Fibroblast of the aortic adventitia (primary cell): ENCODE results near the gene RPS6KA2. TPM values are rescaled to one million over a fixed set of nuclear protein-coding genes. Genes with fewer than 3 reads are reported as not detected.
A peak's percentile ranks its signal among the peaks of the same experiment; 100 is the strongest.

Experiments
- DNase-seq: peaks from one replicate; pipeline ENCODE4 v3.0.0-alpha.2; 2010; ENCODE audit warnings: low read depth
- H3K4me3 ChIP-seq: 2 replicates; pipeline ENCODE4 v1.5.1; 2011; ENCODE audit warnings: low read depth, mild to moderate bottlenecking, control low read depth, low read length, moderate library complexity
- CTCF ChIP-seq: IDR thresholded peaks from 2 replicates; pipeline ENCODE4 v1.5.1; 2011; ENCODE audit warnings: mild to moderate bottlenecking, low read length, control low read depth, inconsistent platforms; ENCODE audit not compliant: insufficient read depth
- total RNA-seq: library from RNA; depleted of rRNA; stranded (reverse); fragments of >200 nt; gene quantifications from 2 replicates; pipeline ENCODE4 v1.2.3, GENCODE V29; 2012; ENCODE audit warnings: low replicate concordance

The RPS6KA2 gene
- total RNA-seq, 1 donor, result 89.7 TPM

GRCh38 chr6:166494757-166495486, 132.1 kb downstream of the RPS6KA2 start:
- DNase-seq, result no peak
- TF ChIP-seq CTCF, result no peak
- no peak overlapping the region for H3K4me3 ChIP-seq

GRCh38 chr6:166494101-166494441, 133.0 kb downstream of the RPS6KA2 start:
- no peak overlapping the region for H3K4me3 ChIP-seq
- DNase-seq, result no peak
- TF ChIP-seq CTCF, result no peak

- no peak for DNase-seq
- H3K4me3 ChIP-seq, result no peak overlapping the region
- TF ChIP-seq CTCF, result no peak
Measured at GRCh38 chr6:166493427-166494100, 133.5 kb downstream of the RPS6KA2 start.

GRCh38 chr6:166492092-166492741, 134.8 kb downstream of the RPS6KA2 start:
- H3K4me3 ChIP-seq, result no peak overlapping the region
- DNase-seq, result no peak
- no peak for TF ChIP-seq CTCF

- DNase-seq, result peak; percentile 88
- TF ChIP-seq CTCF, result no peak
- H3K4me3 ChIP-seq, result no peak overlapping the region
Measured at GRCh38 chr6:166490671-166491500, 136.2 kb downstream of the RPS6KA2 start.

- no peak for DNase-seq
- no peak for TF ChIP-seq CTCF
- no peak overlapping the region for H3K4me3 ChIP-seq
Measured at GRCh38 chr6:166489301-166490155, 137.5 kb downstream of the RPS6KA2 start.
